GM19239 (cell line): ENCODE results near the gene CHD2.
A peak's percentile ranks its signal among the peaks of the same experiment; 100 is the strongest.

ENCODE experiments used
- DNase-seq: peaks from one replicate; pipeline ENCODE4 v3.0.0; 2011; ENCODE audit warnings: low spot score; ENCODE audit not compliant: insufficient read length
- FAIRE-seq: peaks from 2 replicates; lab custom pipeline; 2011; peaks lifted over from hg19 to GRCh38; lab: Jason Lieb, UNC

The CHD2 gene

DNA sequence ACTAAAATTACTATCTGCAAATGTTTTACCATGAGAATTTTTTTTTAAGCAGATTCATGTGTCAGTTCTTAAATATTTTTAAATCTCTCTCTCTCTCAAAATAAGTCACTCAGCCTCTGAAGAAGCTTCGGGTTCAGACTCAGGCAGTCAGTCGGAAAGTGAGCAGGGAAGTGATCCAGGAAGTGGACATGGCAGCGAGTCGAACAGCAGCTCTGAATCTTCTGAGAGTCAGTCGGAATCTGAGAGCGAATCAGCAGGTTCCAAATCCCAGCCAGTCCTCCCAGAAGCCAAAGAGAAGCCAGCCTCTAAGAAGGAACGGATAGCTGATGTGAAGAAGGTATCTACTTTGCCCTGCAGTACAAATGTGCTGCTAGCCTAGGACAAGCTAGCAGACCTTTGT lies 24.1 kb downstream of the CHD2 start:
- DNase-seq, result no peak
- no peak for FAIRE-seq

GRCh38 chr15:92925454-92925853 lies 25.3 kb downstream of the CHD2 start:
- FAIRE-seq (no peak), DNase-seq (no peak)

GRCh38 chr15:92928225-92928750 lies 28.2 kb downstream of the CHD2 start:
- no peak for FAIRE-seq

DNA sequence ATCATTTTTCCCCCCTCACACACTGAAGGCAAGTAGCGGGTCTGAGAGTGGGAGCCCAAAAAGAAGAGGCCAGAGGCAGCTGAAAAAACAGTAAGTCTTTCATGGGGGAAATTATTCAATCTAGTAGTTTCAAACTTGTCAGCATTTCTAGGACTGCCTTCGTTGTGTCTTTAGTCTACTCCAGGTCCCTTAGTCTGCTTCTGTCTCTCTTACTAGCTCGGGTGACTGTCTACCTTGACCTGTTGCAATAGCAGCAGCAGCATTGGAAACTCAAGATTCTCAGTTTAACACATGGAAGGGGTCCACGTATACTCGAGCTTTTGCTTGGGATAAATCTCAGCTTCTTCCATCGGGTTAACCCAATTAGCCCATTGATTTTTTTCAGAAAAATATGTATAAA lies 28.9 kb downstream of the CHD2 start:
- DNase-seq, result no peak
- FAIRE-seq, result no peak

More at GRCh38 chr15:92928225-92928750, 28.2 kb downstream of the CHD2 start:
- DNase-seq, result no peak

DNA sequence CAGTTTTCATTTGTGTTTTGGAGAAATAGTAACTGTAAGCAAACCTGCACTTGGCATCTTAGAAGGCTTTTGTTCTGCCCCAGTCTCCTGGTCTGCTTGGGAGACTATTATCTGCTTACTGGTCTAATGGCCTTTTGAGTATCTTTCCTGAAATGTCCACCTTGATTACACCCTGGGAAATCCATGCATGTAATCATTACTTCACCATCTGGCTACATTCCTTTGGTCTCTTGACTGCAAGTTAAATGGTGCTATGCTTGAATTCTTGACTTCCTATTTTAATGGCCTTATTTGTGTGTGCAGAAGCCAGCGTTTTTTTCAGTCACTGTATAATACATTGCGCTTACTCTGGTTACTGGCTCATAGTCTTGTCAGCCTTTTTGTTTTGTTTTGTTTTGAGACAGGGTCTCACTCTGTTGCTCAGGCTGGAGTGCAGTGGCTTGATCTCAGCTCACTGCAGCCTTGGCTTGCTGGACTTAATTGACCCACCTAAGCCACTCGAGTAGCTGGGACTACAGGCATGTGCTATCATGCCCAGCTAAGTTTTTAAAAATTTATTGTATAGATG lies 30.0 kb downstream of the CHD2 start:
- FAIRE-seq, result no peak
- DNase-seq, result no peak

DNA sequence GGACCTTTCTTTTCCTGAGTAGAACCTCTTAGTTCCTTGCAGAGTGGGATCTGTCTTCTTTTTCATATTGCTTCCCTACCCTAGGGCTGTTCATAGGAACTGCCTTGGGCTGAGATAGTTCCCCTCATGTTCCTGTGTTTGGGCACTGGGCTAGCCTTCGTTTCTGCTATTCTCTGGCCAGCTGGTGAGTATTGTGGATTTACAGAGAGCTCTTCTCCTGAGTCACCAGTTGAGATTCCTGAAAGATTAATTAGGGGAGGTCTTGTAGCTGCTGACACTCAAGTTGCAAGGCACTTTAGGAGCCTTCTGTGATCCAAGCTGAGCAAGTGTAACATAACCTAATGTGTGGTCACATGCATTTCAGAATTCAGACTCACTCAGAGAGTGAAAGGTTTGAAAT lies 30.7 kb downstream of the CHD2 start:
- FAIRE-seq (no peak), DNase-seq (no peak)

DNA sequence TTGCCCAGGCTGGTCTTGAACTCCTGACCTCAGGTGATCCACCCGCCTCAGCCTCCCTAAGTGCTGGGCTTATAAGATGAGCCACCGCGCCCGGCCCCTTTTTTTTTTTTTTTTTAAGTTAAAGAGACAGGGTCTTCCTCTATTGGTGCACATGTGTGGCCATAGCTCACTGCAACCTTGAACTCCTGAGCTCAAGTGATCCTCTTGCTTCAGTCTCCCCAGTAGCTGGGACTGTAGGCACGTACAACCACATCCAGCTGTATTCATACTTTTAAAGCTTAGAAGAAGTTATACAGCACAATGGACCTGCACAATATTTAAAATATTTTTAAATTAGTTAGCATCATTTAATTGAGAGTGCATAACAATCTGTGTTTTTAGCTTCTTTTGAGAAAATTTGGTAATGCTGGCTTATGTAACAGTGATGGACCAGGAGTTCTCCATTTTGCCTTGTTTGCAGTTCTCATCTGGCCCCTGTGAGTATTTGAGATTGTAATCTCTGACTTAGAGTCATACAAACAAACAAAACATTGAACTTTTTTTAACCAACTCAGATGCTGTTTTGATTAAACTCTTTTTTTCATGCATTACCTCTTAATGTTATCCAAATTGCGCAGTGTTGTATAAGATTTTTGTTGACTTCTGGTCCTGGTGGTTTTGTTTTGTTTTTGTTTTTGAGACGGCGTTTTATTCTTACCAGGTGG lies 33.0 kb downstream of the CHD2 start:
- FAIRE-seq (no peak), DNase-seq (no peak)

GRCh38 chr15:92933831-92934230 lies 33.7 kb downstream of the CHD2 start:
- no peak for FAIRE-seq
- DNase-seq, result no peak

DNA sequence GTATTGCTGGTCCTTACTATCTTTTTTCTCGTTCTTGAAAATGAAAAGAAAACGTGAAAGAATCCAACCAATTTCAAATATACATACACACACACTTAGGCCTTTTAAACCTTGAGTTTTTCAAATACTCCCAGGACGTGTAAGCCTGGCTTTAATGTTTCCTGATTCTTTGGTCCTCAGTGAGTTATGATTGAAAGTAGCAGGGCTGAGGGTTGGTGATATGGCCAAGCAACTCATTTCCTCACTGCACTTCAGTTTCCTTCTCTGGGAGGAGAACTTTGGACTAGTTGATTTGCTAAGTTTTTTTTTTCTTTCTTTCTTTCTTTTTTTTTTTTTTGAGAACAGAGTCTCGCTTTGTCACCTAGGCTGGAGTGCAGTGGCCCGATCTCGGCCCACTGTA lies 34.6 kb downstream of the CHD2 start:
- FAIRE-seq (no peak), DNase-seq (no peak)

DNA sequence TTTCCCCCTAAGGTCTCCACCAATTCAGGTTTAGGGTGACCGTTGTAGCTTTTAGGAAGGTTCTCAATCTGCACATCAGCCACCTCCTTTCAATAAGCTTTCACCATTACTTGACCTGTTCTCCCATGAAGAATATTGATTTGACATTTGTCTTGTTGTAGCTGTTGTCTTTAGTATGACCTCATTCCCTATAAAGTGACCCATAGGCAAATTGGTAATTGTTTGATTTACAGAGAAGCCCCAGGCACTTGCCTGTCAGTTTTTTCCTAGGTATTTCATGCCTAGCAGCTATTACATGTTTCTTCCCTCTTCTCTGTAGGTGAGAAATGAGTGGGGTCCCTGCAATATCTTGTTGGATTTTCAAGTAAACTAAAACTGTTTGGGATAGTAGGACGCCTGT lies 36.0 kb downstream of the CHD2 start:
- FAIRE-seq (no peak), DNase-seq (no peak)

DNA sequence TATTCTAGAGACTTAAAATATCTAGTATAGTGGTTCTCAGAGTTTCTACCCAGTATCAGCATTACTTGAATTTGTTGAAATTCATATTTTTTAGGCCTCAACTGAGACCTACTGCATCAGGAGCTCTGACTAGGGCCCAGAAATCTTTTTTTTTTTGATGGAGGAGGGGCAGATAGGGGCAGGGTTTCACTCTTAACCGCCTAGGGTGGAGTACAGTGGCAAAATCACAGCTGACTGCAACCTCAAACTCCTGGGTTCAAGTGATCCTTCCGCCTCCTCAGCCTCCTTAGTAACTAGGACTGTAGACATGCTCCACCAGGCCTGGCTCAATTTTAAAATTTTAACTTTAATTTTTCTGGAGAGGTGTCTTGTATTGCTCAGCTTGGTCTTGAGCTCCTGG lies 36.6 kb downstream of the CHD2 start:
- FAIRE-seq, result no peak

DNA sequence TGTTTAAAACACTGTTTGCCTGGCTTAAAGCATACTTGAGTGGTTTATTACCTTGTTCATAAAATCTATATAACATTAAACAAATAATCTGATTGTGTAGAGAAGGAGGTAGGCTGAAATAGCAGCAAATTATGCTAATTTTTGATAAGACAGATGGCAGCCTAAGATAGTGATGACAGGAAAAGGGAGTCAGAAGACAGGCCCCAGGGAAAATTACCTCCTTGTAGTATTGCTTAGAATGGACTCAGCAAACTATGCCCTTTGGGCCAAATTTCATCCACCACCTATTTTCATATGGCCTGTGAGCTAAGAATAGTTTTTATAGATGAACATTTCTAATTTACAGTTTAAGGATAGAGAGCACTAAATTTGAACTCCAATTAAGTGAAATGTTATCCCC lies 37.8 kb downstream of the CHD2 start:
- DNase-seq, result no peak
- FAIRE-seq, result no peak

More for the DNA sequence above, 36.6 kb downstream of the CHD2 start:
- DNase-seq, result no peak

DNA sequence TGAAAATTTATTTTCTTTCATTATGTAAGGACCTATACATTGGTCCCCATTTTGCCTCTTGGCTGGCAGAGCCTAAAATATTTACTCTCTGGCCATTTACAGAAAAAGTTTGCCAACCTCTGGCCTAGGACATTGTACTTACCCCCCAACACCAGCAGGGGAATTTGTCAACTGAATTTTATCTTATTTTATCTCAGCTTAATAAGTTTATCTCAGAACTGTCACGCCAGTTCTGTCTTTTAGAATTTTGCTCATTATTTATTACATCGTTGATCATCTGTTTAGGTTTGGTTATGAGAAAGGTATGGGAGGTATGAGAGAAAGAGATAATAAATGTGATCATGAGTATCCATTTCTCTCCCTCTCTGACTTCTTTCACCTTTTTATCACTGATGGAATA lies 38.3 kb downstream of the CHD2 start:
- no peak for FAIRE-seq
- DNase-seq, result no peak

- no peak for FAIRE-seq
Measured at GRCh38 chr15:92941668-92942067, 41.5 kb downstream of the CHD2 start.

GRCh38 chr15:92942706-92943105 lies 42.6 kb downstream of the CHD2 start:
- no peak for DNase-seq
- FAIRE-seq, result no peak

More at GRCh38 chr15:92941668-92942067, 41.5 kb downstream of the CHD2 start:
- DNase-seq, result no peak

DNA sequence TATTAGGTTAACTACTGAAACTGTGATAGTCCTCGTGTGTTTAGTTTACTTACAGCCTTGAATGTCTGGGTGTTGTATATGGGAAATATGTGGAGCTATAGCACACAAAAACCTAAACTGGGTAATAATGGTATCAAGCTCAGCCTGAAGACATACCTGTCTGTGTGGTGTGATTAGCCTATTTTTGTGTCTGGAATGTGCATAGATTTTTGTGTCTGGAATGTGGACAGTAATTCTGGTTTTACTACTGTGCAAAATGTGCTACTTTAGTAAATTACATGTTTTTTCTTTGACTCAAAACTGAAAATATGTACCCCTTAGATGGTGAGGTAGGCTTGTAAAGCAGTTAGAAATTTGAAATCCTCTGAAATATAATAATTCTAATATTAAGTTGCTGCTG lies 43.5 kb downstream of the CHD2 start:
- FAIRE-seq (peak; percentile 8), DNase-seq (no peak)

DNA sequence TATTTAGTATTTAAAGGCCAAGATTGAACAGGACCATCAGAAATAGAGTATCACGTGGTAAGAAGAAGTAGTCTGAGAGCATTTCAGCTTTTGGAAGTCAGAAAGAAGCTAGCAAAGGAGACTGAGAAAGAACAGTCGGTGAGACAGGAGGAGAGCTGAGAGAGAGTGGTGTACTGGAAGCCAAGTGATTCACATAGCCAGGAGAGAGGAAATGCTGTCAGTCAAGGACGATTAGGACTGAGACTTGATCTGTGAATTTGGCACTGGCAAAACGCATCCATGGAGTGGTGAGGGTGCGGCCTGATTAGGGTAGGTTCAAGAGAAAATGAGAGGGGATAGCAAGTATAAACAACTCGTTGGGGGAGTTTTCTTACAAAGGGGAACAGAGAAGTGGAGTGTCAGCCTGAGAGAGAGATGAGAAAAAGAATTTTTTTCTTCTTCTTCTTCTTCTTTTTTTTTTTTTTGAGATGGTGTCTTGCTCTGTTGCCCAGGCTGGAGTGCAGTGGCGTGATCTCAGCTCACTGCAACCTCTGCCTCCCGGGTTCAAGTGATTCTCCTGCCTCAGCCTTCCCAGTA lies 44.9 kb downstream of the CHD2 start:
- FAIRE-seq (no peak), DNase-seq (no peak)

- DNase-seq (no peak), FAIRE-seq (no peak)
Measured at GRCh38 chr15:92947071-92947730, 47.1 kb downstream of the CHD2 start.

- no peak for DNase-seq
Measured at GRCh38 chr15:92949604-92950249, 49.6 kb downstream of the CHD2 start.

DNA sequence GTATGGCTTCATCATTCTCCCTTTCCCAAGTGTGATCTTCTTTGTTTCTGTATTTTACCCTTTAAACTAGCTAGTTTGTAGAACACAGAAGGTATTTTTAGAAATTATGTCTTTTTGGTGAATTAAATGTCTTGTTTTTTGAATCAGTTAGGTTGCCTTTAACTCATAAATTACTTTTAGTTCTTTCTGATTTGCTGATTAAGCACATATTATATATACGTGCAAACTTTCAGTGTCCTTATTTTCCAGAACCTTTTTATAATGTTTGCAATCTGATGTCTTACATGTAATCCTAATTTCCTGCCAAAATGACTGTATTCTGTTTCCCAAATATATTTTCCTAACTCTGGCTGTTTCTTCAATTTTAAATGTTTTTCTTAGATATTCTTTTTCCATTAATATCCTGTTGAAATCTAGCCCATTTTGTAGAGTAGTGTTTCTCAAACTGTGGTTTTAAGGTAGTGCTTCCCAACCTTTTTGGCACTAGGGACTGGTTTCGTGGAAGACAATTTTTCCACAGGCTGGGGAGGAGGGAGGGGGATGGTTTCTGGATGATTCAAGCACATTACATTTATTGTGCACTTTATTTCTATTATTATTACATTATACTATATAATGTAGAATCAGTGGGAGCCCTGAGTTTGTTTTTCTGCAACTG lies 51.8 kb downstream of the CHD2 start:
- DNase-seq (no peak), FAIRE-seq (no peak)

More at GRCh38 chr15:92949604-92950249, 49.6 kb downstream of the CHD2 start:
- no peak for FAIRE-seq
